ENCODE data around the gene SBK1.
A peak's percentile ranks its signal among the peaks of the same experiment; 100 is the strongest.

GRCh38 chr16:28277537-28278388 is 14.6 kb upstream of the SBK1 start:
- TF ChIP-seq, protein P1, sequence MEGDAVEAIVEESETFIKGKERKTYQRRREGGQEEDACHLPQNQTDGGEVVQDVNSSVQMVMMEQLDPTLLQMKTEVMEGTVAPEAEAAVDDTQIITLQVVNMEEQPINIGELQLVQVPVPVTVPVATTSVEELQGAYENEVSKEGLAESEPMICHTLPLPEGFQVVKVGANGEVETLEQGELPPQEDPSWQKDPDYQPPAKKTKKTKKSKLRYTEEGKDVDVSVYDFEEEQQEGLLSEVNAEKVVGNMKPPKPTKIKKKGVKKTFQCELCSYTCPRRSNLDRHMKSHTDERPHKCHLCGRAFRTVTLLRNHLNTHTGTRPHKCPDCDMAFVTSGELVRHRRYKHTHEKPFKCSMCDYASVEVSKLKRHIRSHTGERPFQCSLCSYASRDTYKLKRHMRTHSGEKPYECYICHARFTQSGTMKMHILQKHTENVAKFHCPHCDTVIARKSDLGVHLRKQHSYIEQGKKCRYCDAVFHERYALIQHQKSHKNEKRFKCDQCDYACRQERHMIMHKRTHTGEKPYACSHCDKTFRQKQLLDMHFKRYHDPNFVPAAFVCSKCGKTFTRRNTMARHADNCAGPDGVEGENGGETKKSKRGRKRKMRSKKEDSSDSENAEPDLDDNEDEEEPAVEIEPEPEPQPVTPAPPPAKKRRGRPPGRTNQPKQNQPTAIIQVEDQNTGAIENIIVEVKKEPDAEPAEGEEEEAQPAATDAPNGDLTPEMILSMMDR (IDR thresholded peaks at IDR 0.05; ENCODE audit: low read length): peak; percentile 85
- TF ChIP-seq EZH2 (IDR thresholded peaks at IDR 0.05; ENCODE audit: borderline replicate concordance, low read length): no peak
